ENCODE results near the gene A3GALT2. TPM values are rescaled to one million over a fixed set of nuclear protein-coding genes. Genes with fewer than 3 reads are reported as not detected.

Gene A3GALT2
- total RNA-seq, 1 experiment from 2014 or later: not detected

DNA sequence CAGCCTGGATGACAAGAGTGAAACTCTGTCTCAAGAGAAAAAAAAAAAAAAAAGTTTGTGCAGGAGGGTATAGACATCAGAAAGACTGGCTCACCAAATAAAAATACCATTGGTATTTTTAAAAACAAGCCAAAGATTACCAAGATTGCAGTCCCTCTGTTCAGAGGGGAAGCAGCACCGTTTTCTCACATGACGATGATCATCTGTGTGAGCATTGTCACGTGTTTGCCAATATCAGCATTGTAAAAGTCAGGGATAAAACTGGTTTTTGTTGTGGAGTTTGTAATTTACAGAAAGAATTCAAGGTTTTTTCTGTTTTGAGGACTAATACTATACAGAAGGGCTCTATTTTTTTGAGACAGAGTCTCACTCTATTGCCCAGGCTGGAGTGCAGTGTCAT lies 38.1 kb downstream of the A3GALT2 start:
- Histone ChIP-seq H3K36me3 (ENCODE audit: control insufficient read depth, insufficient read depth, low read length) (no peaks in the 10 kb centered on the region), H3K27ac (ENCODE audit: low read length) (no peak overlapping the region), H3K4me3 (ENCODE audit: low read depth in 2 of 2, low read length in 2 of 2) (no peak overlapping the region), H3K4me1 (ENCODE audit: control insufficient read depth, insufficient read depth, low read length) (no peaks in the 10 kb centered on the region), H3K9me3 (ENCODE audit: control insufficient read depth, insufficient read depth, low read depth, low read length) (no peaks in the 10 kb centered on the region), H3K27me3 (ENCODE audit: control insufficient read depth, insufficient read depth, low read length) (no peaks in the 10 kb centered on the region)
- ChIA-PET POLR2A (no interaction called here), CTCF (no interaction called here)
- in situ Hi-C loops (cut with HindIII; ENCODE audit: low pct_unique_long_range_greater_than_20kb, low sequenced_read_pairs) (no loop called here), intact Hi-C loops (cut with micrococcal nuclease; ENCODE audit: unreplicated experiment) (no loop called here)
- DNase-seq (ENCODE audit: low read depth, low spot score): no peak
- no peak for TF ChIP-seq TCF7L2 (IDR thresholded peaks at IDR 0.05; ENCODE audit: low read depth, low read length)
- TF ChIP-seq, protein P1, sequence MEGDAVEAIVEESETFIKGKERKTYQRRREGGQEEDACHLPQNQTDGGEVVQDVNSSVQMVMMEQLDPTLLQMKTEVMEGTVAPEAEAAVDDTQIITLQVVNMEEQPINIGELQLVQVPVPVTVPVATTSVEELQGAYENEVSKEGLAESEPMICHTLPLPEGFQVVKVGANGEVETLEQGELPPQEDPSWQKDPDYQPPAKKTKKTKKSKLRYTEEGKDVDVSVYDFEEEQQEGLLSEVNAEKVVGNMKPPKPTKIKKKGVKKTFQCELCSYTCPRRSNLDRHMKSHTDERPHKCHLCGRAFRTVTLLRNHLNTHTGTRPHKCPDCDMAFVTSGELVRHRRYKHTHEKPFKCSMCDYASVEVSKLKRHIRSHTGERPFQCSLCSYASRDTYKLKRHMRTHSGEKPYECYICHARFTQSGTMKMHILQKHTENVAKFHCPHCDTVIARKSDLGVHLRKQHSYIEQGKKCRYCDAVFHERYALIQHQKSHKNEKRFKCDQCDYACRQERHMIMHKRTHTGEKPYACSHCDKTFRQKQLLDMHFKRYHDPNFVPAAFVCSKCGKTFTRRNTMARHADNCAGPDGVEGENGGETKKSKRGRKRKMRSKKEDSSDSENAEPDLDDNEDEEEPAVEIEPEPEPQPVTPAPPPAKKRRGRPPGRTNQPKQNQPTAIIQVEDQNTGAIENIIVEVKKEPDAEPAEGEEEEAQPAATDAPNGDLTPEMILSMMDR (IDR thresholded peaks at IDR 0.05): no peak
- TF ChIP-seq, protein P2, sequence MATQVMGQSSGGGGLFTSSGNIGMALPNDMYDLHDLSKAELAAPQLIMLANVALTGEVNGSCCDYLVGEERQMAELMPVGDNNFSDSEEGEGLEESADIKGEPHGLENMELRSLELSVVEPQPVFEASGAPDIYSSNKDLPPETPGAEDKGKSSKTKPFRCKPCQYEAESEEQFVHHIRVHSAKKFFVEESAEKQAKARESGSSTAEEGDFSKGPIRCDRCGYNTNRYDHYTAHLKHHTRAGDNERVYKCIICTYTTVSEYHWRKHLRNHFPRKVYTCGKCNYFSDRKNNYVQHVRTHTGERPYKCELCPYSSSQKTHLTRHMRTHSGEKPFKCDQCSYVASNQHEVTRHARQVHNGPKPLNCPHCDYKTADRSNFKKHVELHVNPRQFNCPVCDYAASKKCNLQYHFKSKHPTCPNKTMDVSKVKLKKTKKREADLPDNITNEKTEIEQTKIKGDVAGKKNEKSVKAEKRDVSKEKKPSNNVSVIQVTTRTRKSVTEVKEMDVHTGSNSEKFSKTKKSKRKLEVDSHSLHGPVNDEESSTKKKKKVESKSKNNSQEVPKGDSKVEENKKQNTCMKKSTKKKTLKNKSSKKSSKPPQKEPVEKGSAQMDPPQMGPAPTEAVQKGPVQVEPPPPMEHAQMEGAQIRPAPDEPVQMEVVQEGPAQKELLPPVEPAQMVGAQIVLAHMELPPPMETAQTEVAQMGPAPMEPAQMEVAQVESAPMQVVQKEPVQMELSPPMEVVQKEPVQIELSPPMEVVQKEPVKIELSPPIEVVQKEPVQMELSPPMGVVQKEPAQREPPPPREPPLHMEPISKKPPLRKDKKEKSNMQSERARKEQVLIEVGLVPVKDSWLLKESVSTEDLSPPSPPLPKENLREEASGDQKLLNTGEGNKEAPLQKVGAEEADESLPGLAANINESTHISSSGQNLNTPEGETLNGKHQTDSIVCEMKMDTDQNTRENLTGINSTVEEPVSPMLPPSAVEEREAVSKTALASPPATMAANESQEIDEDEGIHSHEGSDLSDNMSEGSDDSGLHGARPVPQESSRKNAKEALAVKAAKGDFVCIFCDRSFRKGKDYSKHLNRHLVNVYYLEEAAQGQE (IDR thresholded peaks at IDR 0.05; ENCODE audit: insufficient read depth in 1 of 2, low read depth in 2 of 2, low read length in 1 of 2): no peak
- TF ChIP-seq SIN3A (IDR thresholded peaks at IDR 0.05; ENCODE audit: borderline replicate concordance, insufficient read depth, low read depth, low read length): no peak
- TF ChIP-seq POLR2AphosphoS5 (IDR thresholded peaks at IDR 0.05; ENCODE audit: low read depth, low read length): no peak
- no peak for ATAC-seq
- BruUV-seq (replicated peaks): no TSS peak

DNA sequence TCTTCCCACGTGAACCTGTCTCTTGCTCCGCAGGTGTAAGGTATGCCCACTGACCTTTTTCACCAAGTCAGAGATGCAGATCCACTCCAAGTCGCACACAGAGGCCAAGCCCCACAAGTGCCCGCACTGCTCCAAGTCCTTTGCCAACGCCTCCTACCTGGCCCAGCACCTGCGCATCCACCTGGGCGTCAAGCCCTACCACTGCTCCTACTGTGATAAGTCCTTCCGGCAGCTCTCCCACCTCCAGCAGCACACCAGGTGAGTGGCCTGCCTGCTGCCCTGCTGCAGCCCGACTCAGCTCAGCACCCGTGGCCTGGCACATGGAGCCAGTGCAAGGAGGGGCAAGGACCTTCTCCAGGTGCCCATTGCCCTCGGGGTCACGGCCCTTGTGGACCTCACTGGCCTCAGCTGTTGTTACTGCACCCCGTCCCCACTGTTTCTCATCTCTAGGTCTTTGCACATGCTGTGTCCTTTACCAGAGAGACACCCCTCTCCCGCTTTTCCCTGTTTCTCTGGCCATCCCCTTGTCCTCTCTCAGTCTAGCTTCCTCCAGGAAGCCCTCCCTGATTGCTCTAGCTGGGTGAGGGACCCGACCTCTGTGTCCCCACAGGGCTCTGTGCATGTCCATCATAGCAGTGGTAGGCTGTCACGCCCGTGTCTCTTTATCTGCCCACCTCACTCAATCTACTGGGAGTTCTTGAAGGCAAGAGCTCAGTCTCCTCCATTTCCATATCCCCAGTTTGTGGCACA lies 39.2 kb downstream of the A3GALT2 start:
- in situ Hi-C loops (cut with HindIII; ENCODE audit: low pct_unique_long_range_greater_than_20kb, low sequenced_read_pairs) (no loop called here), intact Hi-C loops (cut with micrococcal nuclease; ENCODE audit: unreplicated experiment) (no loop called here)
- ATAC-seq (no peak), DNase-seq (ENCODE audit: low read depth, low spot score) (no peak)
- no TSS peak for BruUV-seq (replicated peaks)
- ChIA-PET POLR2A (no interaction called here), CTCF (no interaction called here)
- Histone ChIP-seq H3K36me3 (ENCODE audit: control insufficient read depth, insufficient read depth, low read length) (no peaks in the 10 kb centered on the region), H3K27me3 (ENCODE audit: control insufficient read depth, insufficient read depth, low read length) (no peaks in the 10 kb centered on the region), H3K27ac (ENCODE audit: low read length) (no peak overlapping the region), H3K4me1 (ENCODE audit: control insufficient read depth, insufficient read depth, low read length) (no peaks in the 10 kb centered on the region), H3K4me3 (ENCODE audit: low read depth in 2 of 2, low read length in 2 of 2) (no peak overlapping the region), H3K9me3 (ENCODE audit: control insufficient read depth, insufficient read depth, low read depth, low read length) (no peaks in the 10 kb centered on the region)
- TF ChIP-seq, protein P1 (IDR thresholded peaks at IDR 0.05): no peak
- TF ChIP-seq POLR2AphosphoS5 (IDR thresholded peaks at IDR 0.05; ENCODE audit: low read depth, low read length) (no peak), SIN3A (IDR thresholded peaks at IDR 0.05; ENCODE audit: borderline replicate concordance, insufficient read depth, low read depth, low read length) (no peak), TCF7L2 (IDR thresholded peaks at IDR 0.05; ENCODE audit: low read depth, low read length) (no peak)
- TF ChIP-seq, protein P2 (IDR thresholded peaks at IDR 0.05; ENCODE audit: insufficient read depth in 1 of 2, low read depth in 2 of 2, low read length in 1 of 2): no peak
